Sigmoid colon (tissue), 7 donors: Measurements from ENCODE around the gene FCN1. TPM values are rescaled to one million over a fixed set of nuclear protein-coding genes. Genes with fewer than 3 reads are reported as not detected.

ENCODE experiments used
- DNase-seq: peaks from one replicate; pipeline ENCODE4 v3.0.0-alpha.2; 2019
- H3K27ac ChIP-seq, 4 donors: fragments of 200-600 bp; sonication (generic); one replicate each; pipeline ENCODE4 v1.5.1; 2016 to 2019; ENCODE audit warnings: mild to moderate bottlenecking in 1 of 4
- H3K27me3 ChIP-seq, 3 donors: fragments of 200-600 bp; sonication (generic); one replicate each; pipeline ENCODE4 v1.5.1; 2019; ENCODE audit warnings: mild to moderate bottlenecking in 1 of 3
- H3K36me3 ChIP-seq, 4 donors: fragments of 200-600 bp; sonication (generic); one replicate each; pipeline ENCODE4 v1.5.1; 2016 to 2019
- H3K4me1 ChIP-seq, 4 donors: fragments of 200-600 bp; sonication (generic); one replicate each; pipeline ENCODE4 v1.5.1; 2017 to 2019
- H3K4me3 ChIP-seq, 4 donors: fragments of 200-600 bp; sonication (generic); one replicate each; pipeline ENCODE4 v1.5.1; 2017 to 2019; ENCODE audit warnings: mild to moderate bottlenecking in 2 of 4, moderate library complexity in 1 of 4
- H3K9me3 ChIP-seq, 4 donors: fragments of 200-600 bp in 3 of 4; sonication (generic) in 3 of 4; one replicate each; pipeline versions ENCODE4 v1.5.1 to v1.6.1; 2013 to 2019
- CTCF ChIP-seq, 4 experiments: fragments of 450-650 bp in 3 of 4; fragments of 200-600 bp in 1 of 4; IDR thresholded peaks; one replicate each; pipeline ENCODE4 v1.5.1; 2016 to 2019; ENCODE audit warnings: antibody characterized with exemption in 4 of 4, mild to moderate bottlenecking in 3 of 4, moderate library complexity in 2 of 4
- EP300 ChIP-seq, 4 donors: sonication (generic); formaldehyde crosslinking; IDR thresholded peaks; one replicate each; pipeline ENCODE4 v1.6.1; 2017; ENCODE audit warnings: antibody characterized with exemption in 4 of 4
- POLR2A ChIP-seq, 2 donors: fragments of 450-650 bp; IDR thresholded peaks; one replicate each; pipeline ENCODE4 v1.6.1; 2016; ENCODE audit warnings: antibody characterized with exemption in 2 of 2, mild to moderate bottlenecking in 2 of 2, moderate library complexity in 2 of 2
- POLR2AphosphoS5 ChIP-seq, 4 donors: sonication (generic); formaldehyde crosslinking; IDR thresholded peaks; one replicate each; pipeline ENCODE4 v1.6.1; 2017; ENCODE audit warnings: antibody characterized with exemption in 4 of 4
- WGBS, 2 donors: extraction: QIAGEN DNeasy Blood & Tissue Kit; methylation state at CpG; one replicate each; pipeline ENCODE4 v1.1.7; 2013; 5-methylcytosine and 5-hydroxymethylcytosine counted together
- intact Hi-C: fragments of 100-400 bp; cut with DNase I; formaldehyde crosslinking; loops from one replicate; pipeline ENCODE4 v1.15.1; 2023
- polyA plus RNA-seq, 3 donors: library from polyadenylated mRNA; stranded (reverse); fragments of 200-250 nt; gene quantifications; one replicate each; pipeline ENCODE4 v1.2.3, GENCODE V29; 2013
- total RNA-seq, 4 donors: library from RNA; depleted of rRNA; stranded (reverse); fragments of >200 nt; gene quantifications; one replicate each; pipeline ENCODE4 v1.1.0, GENCODE V29; 2016
- donor health status: healthy with polysubstance abuse.
- donor health status: Bipolar disorder and iron deficiency.
- donor health status: healthy.

Gene FCN1
- total and polyA plus RNA-seq, 7 donors = 0.69 to 6.9 (median 1.4) TPM

DNA sequence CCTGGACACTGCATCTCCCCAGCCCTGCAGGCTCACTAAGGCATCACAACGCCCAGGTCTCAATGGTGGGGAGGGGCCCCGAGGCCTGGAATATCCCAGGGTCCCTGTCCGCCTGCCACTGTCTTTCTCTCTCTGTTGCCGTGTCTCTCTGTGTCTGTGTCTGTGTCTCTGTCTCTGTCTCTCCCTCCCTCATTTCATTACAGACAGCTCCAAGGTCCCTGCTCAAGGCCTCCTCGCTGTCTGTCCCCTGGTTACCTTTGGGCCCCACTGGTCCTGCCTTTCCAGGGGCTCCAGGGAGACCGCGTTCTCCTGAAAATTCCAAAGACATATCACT, 3.2 kb downstream of the FCN1 start:
- intact Hi-C loops = no loop called here
- H3K4me1 ChIP-seq = no peaks in the 10 kb centered on the region
- peaks cover 0 to 2% (median under 1%) of the 10 kb centered on the region in 4 donors for H3K9me3 ChIP-seq
- TF ChIP-seq POLR2A (IDR thresholded peaks at IDR 0.05) (no peak), EP300 (IDR thresholded peaks at IDR 0.05) (no peak), POLR2AphosphoS5 (IDR thresholded peaks at IDR 0.05) (no peak), CTCF (IDR thresholded peaks at IDR 0.05) (no peak)
- no peaks in the 10 kb centered on the region for H3K36me3 ChIP-seq
- H3K27me3 ChIP-seq = peaks cover 0 to 19% (median 7%) of the 10 kb centered on the region in 3 donors
- H3K27ac ChIP-seq = no peak overlapping the region
- no peak overlapping the region for H3K4me3 ChIP-seq
- WGBS, 2 donors = 66 to 78% methylated on average over 7 of the region's 7 CpGs
- no peak for DNase-seq

- TF ChIP-seq EP300 (IDR thresholded peaks at IDR 0.05) (no peak), POLR2A (IDR thresholded peaks at IDR 0.05) (no peak), POLR2AphosphoS5 (IDR thresholded peaks at IDR 0.05) (no peak), CTCF (IDR thresholded peaks at IDR 0.05) (no peak)
- intact Hi-C loops = no loop called here
- DNase-seq = no peak
- no peaks in the 10 kb centered on the region for H3K36me3 ChIP-seq
- H3K9me3 ChIP-seq = no peaks in the 10 kb centered on the region
- H3K27ac ChIP-seq = no peak overlapping the region
- peaks cover 0 to 19% (median 7%) of the 10 kb centered on the region in 3 donors for H3K27me3 ChIP-seq
- H3K4me1 ChIP-seq = no peaks in the 10 kb centered on the region
- no peak overlapping the region for H3K4me3 ChIP-seq
- WGBS, 2 donors = 74 to 88% methylated on average over 23 of the region's 23 CpGs
These were observed 3.8 kb downstream of the FCN1 start for GRCh38 chr9:134913713-134914500.

DNA sequence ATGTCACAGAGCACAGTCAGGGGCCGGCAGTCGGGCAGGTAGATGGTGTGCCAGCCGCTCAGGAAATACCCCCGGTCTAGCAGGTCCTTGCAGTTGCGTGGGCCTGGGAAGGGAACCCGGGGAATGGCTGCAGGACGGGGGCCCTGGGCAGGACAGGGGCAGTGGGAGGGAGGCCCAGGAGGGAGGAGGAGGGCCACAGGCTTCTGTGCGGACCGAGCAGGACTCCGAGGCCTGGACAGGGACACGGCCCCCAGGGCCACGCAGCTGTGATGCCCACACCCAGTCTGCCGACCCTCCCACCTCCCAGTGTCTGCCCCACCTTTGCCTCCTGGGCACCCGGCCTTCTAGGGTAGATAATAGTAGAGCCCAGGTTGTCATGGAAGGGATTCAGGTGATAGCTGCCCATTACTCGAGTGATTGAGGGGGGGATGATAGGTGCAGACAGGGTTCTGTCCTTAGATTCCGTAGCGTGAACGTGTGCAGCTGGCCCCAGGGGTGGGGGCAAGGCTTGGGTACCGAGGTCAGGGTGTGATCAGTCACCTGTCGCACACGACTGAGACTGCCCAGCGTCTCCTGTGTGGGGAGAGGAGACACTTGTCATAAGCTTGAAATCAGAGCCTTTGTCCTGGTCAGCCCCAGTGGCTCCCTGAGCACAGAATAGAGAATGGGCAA, 4.5 kb downstream of the FCN1 start:
- Histone ChIP-seq H3K9me3 (no peaks in the 10 kb centered on the region), H3K27ac (no peak overlapping the region), H3K27me3 (peaks cover 0 to 19% (median 7%) of the 10 kb centered on the region in 3 donors), H3K4me3 (no peak overlapping the region), H3K4me1 (no peaks in the 10 kb centered on the region), H3K36me3 (no peaks in the 10 kb centered on the region)
- 74 to 89% methylated on average over 22 of the region's 22 CpGs for WGBS, 2 donors
- TF ChIP-seq EP300 (IDR thresholded peaks at IDR 0.05) (no peak), POLR2AphosphoS5 (IDR thresholded peaks at IDR 0.05) (no peak), CTCF (IDR thresholded peaks at IDR 0.05) (no peak), POLR2A (IDR thresholded peaks at IDR 0.05) (no peak)
- no peak for DNase-seq
- intact Hi-C loops = no loop called here

GRCh38 chr9:134912126-134912840, 5.4 kb downstream of the FCN1 start:
- no peak for TF ChIP-seq EP300 (IDR thresholded peaks at IDR 0.05)
- TF ChIP-seq CTCF (IDR thresholded peaks at IDR 0.05) = no peak
- TF ChIP-seq POLR2AphosphoS5 (IDR thresholded peaks at IDR 0.05) = no peak
- TF ChIP-seq POLR2A (IDR thresholded peaks at IDR 0.05) = no peak
- no peak overlapping the region for H3K27ac ChIP-seq
- H3K4me1 ChIP-seq = no peaks in the 10 kb centered on the region
- no peak overlapping the region for H3K4me3 ChIP-seq
- WGBS, 2 donors = 67 to 87% methylated on average over 20 of the region's 20 CpGs
- no peaks in the 10 kb centered on the region for H3K36me3 ChIP-seq
- DNase-seq = no peak
- intact Hi-C loops = no loop called here
- no peaks in the 10 kb centered on the region for H3K9me3 ChIP-seq
- H3K27me3 ChIP-seq = peaks cover 0 to 19% (median 7%) of the 10 kb centered on the region in 3 donors
